Measurements from ENCODE around the gene METTL24. TPM values are rescaled to one million over a fixed set of nuclear protein-coding genes. Genes with fewer than 3 reads are reported as not detected.

METTL24 gene
- total RNA-seq, 1 experiment from 2014 or later: not detected

DNA sequence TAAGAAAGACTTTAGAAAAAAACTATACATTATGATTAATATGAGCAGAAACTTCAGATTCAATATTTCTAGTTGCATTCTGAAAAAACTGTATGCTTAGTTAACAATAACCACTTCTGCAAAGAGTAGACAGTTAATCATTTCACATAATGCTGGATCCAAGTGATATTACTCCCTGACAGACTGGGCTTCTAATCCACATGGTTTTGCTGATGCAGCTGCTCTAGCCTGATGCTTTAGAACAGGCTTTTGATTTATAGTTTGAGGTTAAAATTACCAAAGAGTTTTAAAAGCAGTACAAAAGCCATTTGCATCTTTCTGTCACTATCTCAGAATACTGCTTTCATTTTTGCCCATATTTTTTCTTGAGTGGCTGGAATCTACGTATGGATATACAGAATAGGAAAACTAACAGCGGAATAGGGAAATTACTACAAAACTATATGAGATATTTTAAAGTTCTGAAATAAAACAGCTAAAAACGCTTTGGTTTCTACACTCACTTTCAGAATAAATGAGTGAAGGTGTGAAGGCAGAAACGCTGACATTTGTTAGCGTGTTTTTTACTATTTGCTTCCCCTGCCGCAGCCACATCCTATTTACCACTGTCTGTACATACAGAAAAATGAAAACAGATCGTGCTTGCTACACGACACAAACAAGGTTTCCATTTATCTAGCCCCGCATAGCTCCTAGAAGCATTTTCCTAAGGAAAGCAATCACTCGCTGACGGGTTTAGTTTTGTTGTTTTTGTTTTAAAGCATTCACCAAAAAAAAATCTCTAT is 61.7 kb downstream of the METTL24 start:
- H3K9me3 Mint-ChIP-seq (ENCODE audit: unreplicated experiment): peaks cover 7% of the 10 kb centered on the region
- TF ChIP-seq, protein P1, sequence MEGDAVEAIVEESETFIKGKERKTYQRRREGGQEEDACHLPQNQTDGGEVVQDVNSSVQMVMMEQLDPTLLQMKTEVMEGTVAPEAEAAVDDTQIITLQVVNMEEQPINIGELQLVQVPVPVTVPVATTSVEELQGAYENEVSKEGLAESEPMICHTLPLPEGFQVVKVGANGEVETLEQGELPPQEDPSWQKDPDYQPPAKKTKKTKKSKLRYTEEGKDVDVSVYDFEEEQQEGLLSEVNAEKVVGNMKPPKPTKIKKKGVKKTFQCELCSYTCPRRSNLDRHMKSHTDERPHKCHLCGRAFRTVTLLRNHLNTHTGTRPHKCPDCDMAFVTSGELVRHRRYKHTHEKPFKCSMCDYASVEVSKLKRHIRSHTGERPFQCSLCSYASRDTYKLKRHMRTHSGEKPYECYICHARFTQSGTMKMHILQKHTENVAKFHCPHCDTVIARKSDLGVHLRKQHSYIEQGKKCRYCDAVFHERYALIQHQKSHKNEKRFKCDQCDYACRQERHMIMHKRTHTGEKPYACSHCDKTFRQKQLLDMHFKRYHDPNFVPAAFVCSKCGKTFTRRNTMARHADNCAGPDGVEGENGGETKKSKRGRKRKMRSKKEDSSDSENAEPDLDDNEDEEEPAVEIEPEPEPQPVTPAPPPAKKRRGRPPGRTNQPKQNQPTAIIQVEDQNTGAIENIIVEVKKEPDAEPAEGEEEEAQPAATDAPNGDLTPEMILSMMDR (IDR thresholded peaks at IDR 0.05; ENCODE audit: unreplicated experiment): no peak
- intact Hi-C loops (cut with micrococcal nuclease): no loop called here
- no peaks in the 10 kb centered on the region for H3K4me1 Mint-ChIP-seq (ENCODE audit: insufficient read depth, unreplicated experiment)
- no TSS peak for BruUV-seq (replicated peaks)
- H3K27me3 Mint-ChIP-seq (ENCODE audit: insufficient read depth, unreplicated experiment): peaks cover 87% of the 10 kb centered on the region
- no peak overlapping the region for H3K27ac Mint-ChIP-seq (ENCODE audit: low read depth, unreplicated experiment)
- H3K4me3 Mint-ChIP-seq (ENCODE audit: unreplicated experiment): no peak overlapping the region
- no peak for DNase-seq (ENCODE audit: unreplicated experiment)
- POLR2A ChIA-PET: interaction anchor here (0.7 to 0.9 kb wide), 3 partner anchors 8 to 907 kb away, joined by 3 read pairs; partner anchors contain the start of gene WASF1
- H3K36me3 Mint-ChIP-seq (ENCODE audit: insufficient read depth, unreplicated experiment): no peaks in the 10 kb centered on the region
- CTCF ChIA-PET: no interaction called here

DNA sequence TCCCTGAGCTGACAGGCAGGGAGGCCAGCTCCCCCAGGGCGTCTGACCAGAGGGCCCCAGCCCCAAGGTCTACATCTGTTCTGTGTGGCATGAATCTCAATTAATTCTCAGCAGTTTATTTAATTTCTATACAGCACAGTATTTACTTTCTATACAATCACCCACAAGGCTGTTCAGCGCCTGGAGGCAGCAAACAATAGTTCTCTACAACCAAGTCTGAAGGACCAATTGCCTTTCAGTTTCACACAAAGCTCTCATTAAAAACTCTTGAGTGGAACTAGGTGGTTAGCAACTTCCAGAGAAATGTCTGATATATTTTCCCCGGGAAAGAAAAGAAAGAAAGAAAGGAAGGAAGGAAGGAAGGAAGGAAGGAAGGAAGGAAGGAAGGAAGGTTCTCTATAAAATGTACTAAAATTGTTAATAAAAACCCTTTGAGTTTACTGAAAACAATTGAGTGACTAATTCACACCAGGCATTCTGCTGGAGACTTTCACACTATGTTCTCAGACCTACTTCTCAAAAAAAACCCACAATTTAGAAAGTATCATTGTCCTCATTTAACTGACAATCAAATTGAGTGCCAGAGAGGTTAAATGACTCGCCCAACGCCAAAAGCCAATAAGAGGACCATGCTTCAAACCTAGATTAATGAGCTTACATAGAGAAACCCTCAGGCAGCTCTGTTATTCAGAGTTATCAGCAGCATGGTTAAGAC is 62.5 kb downstream of the METTL24 start:
- CTCF ChIA-PET: no interaction called here
- POLR2A ChIA-PET: interaction anchor here (0.6 to 0.7 kb wide), 2 partner anchors 174 to 906 kb away, joined by 3 read pairs; no protein-coding TSS in a partner anchor
- Mint-ChIP-seq H3K36me3 (ENCODE audit: insufficient read depth, unreplicated experiment) (no peaks in the 10 kb centered on the region), H3K9me3 (ENCODE audit: unreplicated experiment) (peaks cover 7% of the 10 kb centered on the region), H3K4me3 (ENCODE audit: unreplicated experiment) (no peak overlapping the region), H3K4me1 (ENCODE audit: insufficient read depth, unreplicated experiment) (no peaks in the 10 kb centered on the region), H3K27ac (ENCODE audit: low read depth, unreplicated experiment) (no peak overlapping the region), H3K27me3 (ENCODE audit: insufficient read depth, unreplicated experiment) (peaks cover 87% of the 10 kb centered on the region)
- no peak for DNase-seq (ENCODE audit: unreplicated experiment)
- BruUV-seq (replicated peaks): no TSS peak
- intact Hi-C loops (cut with micrococcal nuclease): no loop called here
- TF ChIP-seq, protein P1 (IDR thresholded peaks at IDR 0.05; ENCODE audit: unreplicated experiment): no peak

DNA sequence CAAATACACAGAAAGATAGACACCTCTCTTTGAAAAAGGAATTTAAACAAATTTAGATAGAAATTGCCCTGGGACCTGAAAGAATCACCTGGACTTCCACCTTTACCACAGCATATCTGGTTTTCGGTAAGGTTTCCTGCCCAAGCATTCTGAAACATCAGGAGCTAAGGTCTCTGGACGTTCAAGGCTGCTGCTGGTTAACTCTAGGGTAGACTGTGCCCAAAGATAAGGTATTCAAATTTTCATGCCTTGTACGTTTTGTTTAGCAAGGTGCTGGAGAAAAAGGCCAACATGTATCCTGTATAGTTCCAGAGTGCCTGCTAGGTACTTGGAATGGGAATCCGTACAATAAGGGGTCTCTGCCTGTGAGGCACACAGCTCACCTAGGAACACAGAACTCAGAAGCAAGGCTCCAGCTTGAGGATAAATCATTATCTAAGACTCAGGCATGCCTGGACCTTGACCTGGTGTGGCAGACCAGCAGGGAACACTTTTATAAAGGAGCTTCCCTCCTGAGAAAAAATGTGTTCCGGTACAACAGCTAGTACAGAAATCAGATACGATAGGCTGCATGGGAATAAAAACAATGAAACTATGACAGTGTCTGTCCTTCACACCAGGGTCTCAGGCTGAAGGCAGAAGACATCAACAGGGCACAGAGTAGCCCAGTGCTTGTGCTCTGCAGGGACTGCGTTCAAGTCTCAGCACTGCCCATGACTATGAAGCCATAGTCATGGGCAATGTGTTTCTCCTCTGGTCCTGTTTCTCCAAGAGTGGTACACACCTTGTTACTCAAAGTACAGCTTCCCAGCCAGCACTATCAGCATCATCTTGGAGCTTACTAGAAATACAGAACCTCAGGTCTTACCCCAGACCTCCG is 70.4 kb downstream of the METTL24 start:
- H3K27ac Mint-ChIP-seq (ENCODE audit: low read depth, unreplicated experiment): no peak overlapping the region
- peaks cover 100% of the 10 kb centered on the region for H3K27me3 Mint-ChIP-seq (ENCODE audit: insufficient read depth, unreplicated experiment)
- intact Hi-C loops (cut with micrococcal nuclease): no loop called here
- TF ChIP-seq, protein P1 (IDR thresholded peaks at IDR 0.05; ENCODE audit: unreplicated experiment): no peak
- no TSS peak for BruUV-seq (replicated peaks)
- H3K9me3 Mint-ChIP-seq (ENCODE audit: unreplicated experiment): no peaks in the 10 kb centered on the region
- no peak for DNase-seq (ENCODE audit: unreplicated experiment)
- H3K4me3 Mint-ChIP-seq (ENCODE audit: unreplicated experiment): no peak overlapping the region
- CTCF ChIA-PET: interaction anchor here (0.6 to 1.3 kb wide), 4 partner anchors 8 to 17 kb away, joined by 3 read pairs; no protein-coding TSS in a partner anchor
- no peaks in the 10 kb centered on the region for H3K36me3 Mint-ChIP-seq (ENCODE audit: insufficient read depth, unreplicated experiment)
- POLR2A ChIA-PET: interaction anchor here (0.5 to 0.6 kb wide), 2 partner anchors 9 to 26 kb away, joined by 3 read pairs; no protein-coding TSS in a partner anchor
- no peaks in the 10 kb centered on the region for H3K4me1 Mint-ChIP-seq (ENCODE audit: insufficient read depth, unreplicated experiment)
